GM21786 (cell line): ENCODE results near the gene CNOT10.
"Not testable (repeated sequence)": the region's sequence is repeated elsewhere in the genome, so short reads cannot be mapped to it uniquely, and the experiment has no call there.

Source experiments
- ATAC-seq: cut with Tn5 transposase; IDR thresholded peaks from one replicate; pipeline ENCODE4 v1.9.1; 2021; ENCODE audit not compliant: unreplicated experiment

CNOT10 gene

GRCh38 chr3:32757618-32758374, 72.8 kb downstream of the CNOT10 start:
- ATAC-seq = no peak

GRCh38 chr3:32758375-32758753, 73.4 kb downstream of the CNOT10 start:
- no peak for ATAC-seq

GRCh38 chr3:32759342-32759741, 74.4 kb downstream of the CNOT10 start:
- ATAC-seq = no peak

GRCh38 chr3:32764481-32764880, 79.5 kb downstream of the CNOT10 start:
- no peak for ATAC-seq

- ATAC-seq = no peak
Measured at GRCh38 chr3:32778389-32778788, 93.4 kb downstream of the CNOT10 start.

- no peak for ATAC-seq
Measured at GRCh38 chr3:32780071-32780734, 95.2 kb downstream of the CNOT10 start.

- peak; percentile 43 for ATAC-seq
Measured at GRCh38 chr3:32780735-32781210, 95.8 kb downstream of the CNOT10 start.

GRCh38 chr3:32781211-32781968, 96.4 kb downstream of the CNOT10 start:
- ATAC-seq = peak; percentile 90

GRCh38 chr3:32781969-32782270, 96.9 kb downstream of the CNOT10 start:
- ATAC-seq = not testable (repeated sequence)

- ATAC-seq = no peak
Measured at GRCh38 chr3:32782407-32782806, 97.4 kb downstream of the CNOT10 start.

- no peak for ATAC-seq
Measured at GRCh38 chr3:32791833-32792232, 106.8 kb downstream of the CNOT10 start.

GRCh38 chr3:32794487-32795308, 109.7 kb downstream of the CNOT10 start:
- ATAC-seq = no peak

- not testable (repeated sequence) for ATAC-seq
Measured at GRCh38 chr3:32796384-32796950, 111.5 kb downstream of the CNOT10 start.

GRCh38 chr3:32797776-32798175, 112.8 kb downstream of the CNOT10 start:
- ATAC-seq = no peak

- not testable (repeated sequence) for ATAC-seq
Measured at GRCh38 chr3:32801440-32801839, 116.5 kb downstream of the CNOT10 start.

- ATAC-seq = peak; percentile 75
Measured at GRCh38 chr3:32813180-32813579, 128.2 kb downstream of the CNOT10 start.

GRCh38 chr3:32814361-32814760, 129.4 kb downstream of the CNOT10 start:
- no peak for ATAC-seq

- ATAC-seq = no peak
Measured at GRCh38 chr3:32815841-32816438, 131.0 kb downstream of the CNOT10 start.

GRCh38 chr3:32816439-32817256, 131.7 kb downstream of the CNOT10 start:
- ATAC-seq = no peak

- ATAC-seq = no peak
Measured at GRCh38 chr3:32817257-32817557, 132.2 kb downstream of the CNOT10 start.
